GM18517 (cell line): ENCODE measurements around the gene NOLC1.

ENCODE experiments used
- ATAC-seq: cut with Tn5 transposase; IDR thresholded peaks from one replicate; pipeline ENCODE4 v1.9.1; 2021; ENCODE audit warnings: mild to moderate bottlenecking, moderate library complexity; ENCODE audit not compliant: unreplicated experiment

The NOLC1 gene

DNA sequence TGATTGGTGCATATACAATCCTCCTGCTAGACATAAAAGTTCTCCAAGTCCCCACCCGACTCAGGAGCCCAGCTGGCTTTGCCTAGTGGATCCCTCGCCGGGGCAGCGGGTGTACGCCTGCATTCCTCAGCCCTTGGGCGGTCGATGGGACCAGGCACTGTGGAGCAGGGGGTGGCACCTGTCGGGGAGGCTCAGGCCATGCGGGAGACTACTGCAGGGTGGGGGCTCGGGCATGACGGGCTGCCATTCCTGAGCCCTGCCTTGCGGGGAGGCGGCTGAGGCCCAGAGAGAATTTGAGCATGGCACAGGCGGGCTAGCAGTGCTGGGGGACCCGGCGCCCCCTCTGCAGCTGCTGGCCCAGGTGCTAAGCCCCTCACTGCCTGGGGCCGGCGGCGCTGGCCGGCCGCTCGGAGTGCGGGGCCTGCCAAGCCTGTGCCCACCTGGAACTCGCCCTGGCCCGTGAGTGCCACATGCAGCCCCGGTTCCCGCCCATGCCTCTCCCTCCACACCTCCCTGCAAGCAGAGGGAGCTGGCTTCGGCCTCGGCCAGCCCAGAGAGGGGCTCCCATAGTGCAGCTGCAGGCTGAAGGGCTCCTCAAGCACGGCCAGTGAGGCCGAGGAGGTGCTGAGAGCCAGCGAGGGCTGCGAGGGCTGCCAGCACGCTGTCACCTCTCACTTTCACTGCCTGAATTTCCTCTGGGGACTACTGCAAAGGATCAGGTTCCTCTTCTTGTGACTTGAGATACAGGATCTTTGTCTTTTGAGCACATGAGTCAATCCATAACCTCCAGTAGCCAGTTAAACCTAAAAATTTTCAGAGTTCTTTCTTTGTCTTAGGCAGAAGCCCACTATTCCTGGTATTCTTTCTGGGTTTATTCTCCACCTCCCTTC lies 48.8 kb downstream of the NOLC1 start:
- no peak for ATAC-seq

DNA sequence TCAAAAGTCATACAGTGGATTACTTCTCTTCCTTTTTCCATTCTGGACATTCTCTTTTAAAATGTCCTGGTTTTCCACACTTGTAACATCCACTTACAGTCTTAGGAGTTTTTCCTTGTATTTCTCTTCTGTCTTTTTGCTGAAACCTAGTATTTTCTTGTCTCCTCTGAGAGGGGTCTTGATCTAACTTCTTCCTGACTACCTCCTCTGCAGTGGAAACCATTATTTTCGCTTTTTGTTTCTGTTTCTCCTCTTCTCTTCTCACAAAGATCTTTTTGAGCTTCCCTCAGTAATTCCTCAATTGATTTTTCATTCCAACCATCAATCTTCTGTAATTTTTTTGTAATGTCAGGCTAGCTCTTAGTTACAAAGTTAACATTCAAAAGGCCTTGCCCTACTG lies 50.2 kb downstream of the NOLC1 start:
- ATAC-seq, result no peak

DNA sequence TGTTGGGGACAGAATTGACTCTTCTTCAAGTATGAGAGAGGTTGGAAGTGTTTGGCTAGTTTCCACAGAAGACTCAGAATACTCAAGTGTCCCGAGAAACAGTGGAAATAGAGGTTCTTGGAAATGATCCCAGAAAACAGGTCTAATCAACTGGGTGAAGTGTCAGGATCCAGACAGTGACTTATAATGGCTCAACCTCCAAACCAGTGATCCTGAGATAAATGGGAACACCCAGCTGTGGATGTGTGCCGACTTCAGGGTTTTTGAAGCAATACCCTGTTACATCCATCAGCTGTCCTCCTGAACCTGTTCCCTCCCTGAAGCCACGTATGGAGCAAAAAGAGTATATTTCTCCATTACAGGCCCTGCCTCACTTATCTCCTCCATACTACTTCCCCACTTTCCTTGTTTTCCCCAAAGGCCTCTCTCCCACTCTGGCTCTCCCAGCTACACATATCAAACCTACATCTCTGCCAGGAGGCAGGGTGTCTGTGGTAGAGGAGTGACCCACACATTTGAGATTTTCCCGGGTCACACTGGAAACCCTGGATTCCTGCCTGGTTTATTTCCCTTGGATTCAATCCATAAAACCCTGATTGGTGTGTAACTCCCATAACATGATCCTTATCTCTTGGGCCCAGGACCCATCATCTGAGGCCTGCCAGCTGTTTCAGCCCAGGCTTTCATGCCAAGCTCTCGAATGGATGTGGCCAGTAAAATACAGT lies 56.3 kb downstream of the NOLC1 start:
- no peak for ATAC-seq

DNA sequence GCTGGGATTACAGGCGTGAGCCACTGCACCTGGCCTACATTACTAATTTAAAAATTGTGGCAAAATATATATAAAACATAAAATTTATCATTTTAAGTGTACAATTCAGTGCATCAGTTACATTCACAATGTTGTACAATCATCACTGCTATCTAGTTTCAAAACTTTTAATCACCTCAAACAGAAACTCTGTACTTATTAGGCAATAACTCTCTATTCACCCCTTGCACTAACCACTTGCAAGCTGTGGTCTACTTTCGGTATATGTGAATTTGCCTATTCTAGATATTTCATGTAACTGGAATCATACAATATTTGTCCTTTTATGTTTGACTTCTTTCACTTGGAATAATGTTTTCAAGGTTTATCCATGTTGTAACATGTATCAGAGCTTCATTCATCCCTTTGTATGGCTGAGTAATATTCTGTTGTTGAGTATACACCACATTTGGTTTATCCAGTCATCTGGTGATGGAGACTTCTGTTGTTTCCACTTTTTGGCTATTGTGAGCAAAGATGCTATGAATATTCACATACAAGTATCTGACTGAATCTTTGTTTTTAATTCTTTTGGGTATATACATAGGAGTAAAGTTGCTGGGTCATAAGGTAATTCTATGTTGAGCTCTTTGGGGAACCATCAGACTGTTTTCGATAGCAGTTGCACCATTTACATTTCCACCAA lies 59.6 kb downstream of the NOLC1 start:
- no peak for ATAC-seq
